A549 treated with DMSO at 1 μM for 4 hours (cell line): ENCODE data around the gene FYCO1. TPM values are rescaled to one million over a fixed set of nuclear protein-coding genes. Genes with fewer than 3 reads are reported as not detected.

Source experiments
- total RNA-seq: library from RNA; stranded (reverse); fragments of 200-300 nt; extraction: Qiagen RNA extraction; gene quantifications from 5 replicates; pipeline ENCODE4 v1.2.3, GENCODE V29; 2022; ENCODE audit warnings: low read depth

The FYCO1 gene
- 4.9 to 6.3 TPM (median 5.8 TPM) in 5 replicates for total RNA-seq

DNA sequence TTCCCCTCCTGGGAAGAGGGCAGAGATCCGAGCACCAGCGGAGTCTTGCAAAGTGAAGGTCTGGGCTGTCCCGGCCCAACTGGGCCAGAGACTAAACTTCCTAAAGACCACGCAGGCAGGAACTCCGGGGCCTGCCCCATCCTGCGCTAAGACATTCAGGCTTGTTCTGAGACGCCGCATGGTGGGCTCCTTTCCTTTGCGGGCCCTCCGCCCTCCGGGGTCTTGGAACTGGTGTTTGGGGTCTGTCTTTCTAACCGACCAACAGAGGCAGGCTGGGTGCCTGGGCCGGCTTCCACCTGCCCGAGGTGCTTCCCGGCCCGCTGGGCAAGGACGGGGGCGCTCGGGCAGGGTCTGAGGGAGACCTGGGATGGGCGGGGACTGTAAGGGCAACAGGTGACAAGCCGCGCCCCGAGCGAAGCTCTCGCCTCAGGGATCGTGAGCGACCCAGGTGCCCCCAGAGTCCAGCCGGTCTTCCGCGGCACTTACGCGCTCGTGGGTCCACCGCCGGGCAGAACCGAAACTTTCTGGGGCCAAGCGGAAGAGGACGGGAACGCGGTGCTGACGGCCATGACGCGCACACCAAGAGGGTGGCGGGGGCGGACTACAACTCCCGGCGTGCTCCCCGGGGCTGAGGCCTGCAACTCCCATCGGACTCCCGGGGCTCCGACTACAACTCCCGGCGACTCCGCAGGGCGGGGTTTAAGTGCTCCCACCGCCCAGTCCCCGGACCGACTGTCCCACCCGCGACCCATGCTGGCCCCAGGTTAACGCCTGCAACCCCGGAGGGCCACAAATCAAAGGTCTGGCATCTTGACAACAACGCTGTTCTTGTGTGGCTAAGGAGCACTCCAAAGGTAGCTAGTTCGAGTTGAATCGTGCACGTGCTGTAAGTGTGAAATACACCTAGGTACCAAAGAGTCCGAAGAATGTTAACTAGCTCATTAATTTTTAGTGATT, at the start of gene FYCO1:
FYCO1 (minus strand) TSS at position 589 of the 957 bp plus-strand sequence. CDS start 10,914 bp downstream, outside the sequence.

DNA sequence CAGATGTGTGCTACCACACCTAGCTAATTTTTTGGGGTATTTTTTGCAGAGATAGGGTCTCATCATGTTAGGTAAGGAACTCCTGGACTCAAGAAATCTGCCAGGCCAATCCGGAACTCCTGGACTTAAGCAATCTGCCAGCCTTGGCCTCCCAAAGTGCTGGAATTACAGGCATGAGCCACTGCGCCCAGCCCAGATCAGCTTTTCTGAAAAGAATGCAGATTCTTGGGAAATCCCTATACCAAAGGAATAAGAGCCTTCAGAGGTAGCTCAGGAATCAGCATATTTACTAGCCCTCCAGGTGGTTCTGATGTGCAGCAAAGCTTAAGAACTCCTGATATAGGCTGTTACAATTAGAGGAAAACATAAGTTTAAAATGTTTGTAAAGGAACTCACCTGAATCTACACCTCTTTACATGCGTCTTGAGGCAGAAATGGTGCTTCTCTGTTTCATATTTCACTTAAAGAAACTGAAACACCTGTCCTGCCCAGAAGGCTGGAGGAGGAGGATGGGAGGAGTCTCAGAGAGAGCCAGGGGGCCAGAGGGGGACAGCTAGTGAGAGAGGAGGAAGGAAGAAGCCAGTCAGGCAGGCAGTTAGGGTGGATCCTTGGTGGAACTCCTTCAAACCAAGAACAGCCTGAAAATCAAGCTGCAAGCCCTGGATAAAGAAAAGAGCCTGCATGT, 31.5 kb upstream of the FYCO1 start, which contains the start of gene XCR1:
XCR1 (minus strand) TSS at position 463 of the 685 bp plus-strand sequence. CDS start 5,536 bp downstream, outside the sequence.

DNA sequence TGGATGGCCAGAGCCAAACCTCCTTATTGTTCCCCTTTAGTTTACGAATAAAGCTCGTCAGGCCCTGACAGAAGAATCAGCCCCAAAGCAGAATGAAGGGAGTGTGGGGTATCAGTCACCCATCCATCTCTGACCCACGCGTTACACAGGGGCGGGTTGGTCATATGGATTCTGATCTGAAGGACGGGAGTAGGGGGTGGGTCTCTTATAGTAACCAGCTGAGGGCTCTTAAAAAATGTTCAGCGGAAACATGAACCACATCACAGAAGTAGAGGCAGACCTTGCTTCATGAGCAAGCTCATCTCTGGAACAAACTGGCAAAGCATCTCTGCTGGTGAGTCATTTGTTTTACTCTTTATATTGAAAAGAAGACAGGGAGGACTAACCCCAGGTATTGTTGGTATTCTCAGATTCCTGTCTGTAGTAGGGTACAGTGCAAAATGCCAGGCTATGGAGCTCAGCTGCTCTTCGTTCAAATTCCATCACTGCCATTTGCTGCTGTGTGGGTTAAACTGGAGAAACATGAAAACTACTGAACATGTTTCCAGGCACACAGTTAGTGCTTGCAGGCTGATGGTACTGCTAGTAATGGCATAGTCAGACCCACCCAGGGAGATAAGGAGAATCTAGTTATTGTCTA, 52.3 kb downstream of the FYCO1 start, which contains the start of gene CXCR6:
CXCR6 (plus strand) TSS at position 258 of the 640 bp plus-strand sequence. CDS start 3,018 bp downstream, outside the sequence.

DNA sequence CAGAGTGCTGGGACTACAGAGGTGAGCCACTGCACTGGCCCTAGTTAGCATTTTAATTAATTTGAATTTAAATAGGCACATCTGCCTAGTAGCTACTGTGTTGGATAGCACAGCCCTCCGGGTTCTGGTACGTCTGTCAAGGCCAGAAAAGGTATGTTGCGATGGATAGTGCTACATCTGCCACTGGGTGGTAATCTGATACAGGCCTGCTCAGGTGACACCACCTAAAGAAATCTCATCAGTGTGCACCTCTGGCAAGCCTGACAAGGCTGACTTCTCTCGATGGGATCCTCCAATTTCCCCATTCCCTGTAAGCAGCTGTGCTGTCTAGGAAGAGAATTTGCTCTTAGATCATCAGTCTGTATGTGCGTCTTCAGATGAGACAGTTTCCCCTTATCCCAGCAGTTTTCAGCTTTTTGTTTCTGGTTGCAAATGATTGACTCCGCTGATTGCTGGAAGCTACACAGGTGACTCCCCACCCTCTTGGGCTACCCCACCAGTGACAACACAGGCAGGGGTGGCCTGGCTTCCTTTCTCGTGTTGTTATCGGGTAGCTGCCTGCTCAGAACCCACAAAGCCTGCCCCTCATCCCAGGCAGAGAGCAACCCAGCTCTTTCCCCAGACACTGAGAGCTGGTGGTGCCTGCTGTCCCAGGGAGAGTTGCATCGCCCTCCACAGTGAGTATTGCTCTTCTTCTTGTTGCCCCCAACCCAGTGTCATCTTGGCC, 109.5 kb downstream of the FYCO1 start, which contains the start of gene CCR9:
CCR9 (plus strand) TSS at position 565 of the 727 bp plus-strand sequence. CDS start 8,391 bp downstream, outside the sequence.

Other genes with a start within 250 kb of the FYCO1 start
- gene SLC6A20, start 199.3 kb downstream of the FYCO1 start, total RNA-seq = 0.02 to 0.09 TPM (median 0.02 TPM) in 4 of 5 replicates, not detected in the other
- gene LZTFL1, start 153.7 kb downstream of the FYCO1 start, total RNA-seq = 14.7 to 20.5 TPM (median 17.8 TPM) in 5 replicates
- gene CCR9, start 109.3 kb downstream of the FYCO1 start, total RNA-seq = not detected in 5 replicates
- gene CXCR6, start 52.4 kb downstream of the FYCO1 start, total RNA-seq = not detected in 5 replicates
- not detected in 5 replicates for gene XCR1, start 31.7 kb upstream of the FYCO1 start, total RNA-seq
- gene CCR1, start 212.5 kb upstream of the FYCO1 start, total RNA-seq = 0.07 TPM in 1 of 5 replicates, not detected in the others
- gene CCR3, start 246.6 kb upstream of the FYCO1 start, total RNA-seq = not detected in 5 replicates